DMS53 (cell line): ENCODE measurements around the gene PPP1R16B.
"Not testable (repeated sequence)": the region's sequence is repeated elsewhere in the genome, so short reads cannot be mapped to it uniquely, and the experiment has no call there.

Experiments used
- DNase-seq: peaks from one replicate; lab custom pipeline; 2025; lab: John Stamatoyannopoulos, UW

PPP1R16B gene

DNA sequence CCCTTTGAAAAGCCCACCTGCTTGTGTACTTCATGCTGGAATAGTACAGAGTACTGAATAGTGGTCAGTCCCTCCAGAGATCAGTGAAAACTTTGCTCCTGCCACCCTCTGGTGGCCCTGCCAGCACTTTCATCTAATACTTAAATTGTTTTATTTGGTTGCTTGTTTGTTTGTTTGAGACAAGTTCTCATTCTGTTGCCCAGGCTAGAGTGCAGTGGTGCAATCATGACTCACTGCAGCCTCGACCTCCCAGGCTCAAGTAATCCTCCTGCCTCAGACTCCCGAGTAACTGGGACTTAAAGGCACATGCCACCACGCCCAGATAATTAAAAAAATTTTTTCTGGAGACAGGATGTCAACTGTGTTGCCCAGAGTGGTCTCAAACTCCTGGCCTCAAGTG, 129.8 kb downstream of the PPP1R16B start:
- no peak for DNase-seq

GRCh38 chr20:38935967-38936407, 130.5 kb downstream of the PPP1R16B start:
- DNase-seq, result no peak

DNA sequence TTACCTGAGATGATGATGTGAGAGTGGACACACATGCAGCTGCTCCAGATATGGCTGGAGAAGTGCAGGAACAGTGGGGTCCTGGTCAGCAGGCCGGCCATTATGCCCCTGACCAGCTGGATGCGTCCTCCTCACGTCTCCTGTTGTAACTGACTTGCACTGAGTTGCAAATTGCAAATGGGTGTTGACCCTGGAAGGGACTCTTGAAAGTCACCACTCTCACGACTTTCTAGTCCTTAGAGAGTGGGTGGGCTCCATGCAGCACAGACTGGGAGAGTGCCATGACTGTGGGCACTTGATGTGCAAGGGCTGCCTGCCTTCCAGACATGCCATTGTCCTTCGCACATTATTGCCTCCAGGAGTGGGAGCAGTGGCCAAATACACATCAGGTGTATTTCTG, 131.5 kb downstream of the PPP1R16B start:
- no peak for DNase-seq

DNA sequence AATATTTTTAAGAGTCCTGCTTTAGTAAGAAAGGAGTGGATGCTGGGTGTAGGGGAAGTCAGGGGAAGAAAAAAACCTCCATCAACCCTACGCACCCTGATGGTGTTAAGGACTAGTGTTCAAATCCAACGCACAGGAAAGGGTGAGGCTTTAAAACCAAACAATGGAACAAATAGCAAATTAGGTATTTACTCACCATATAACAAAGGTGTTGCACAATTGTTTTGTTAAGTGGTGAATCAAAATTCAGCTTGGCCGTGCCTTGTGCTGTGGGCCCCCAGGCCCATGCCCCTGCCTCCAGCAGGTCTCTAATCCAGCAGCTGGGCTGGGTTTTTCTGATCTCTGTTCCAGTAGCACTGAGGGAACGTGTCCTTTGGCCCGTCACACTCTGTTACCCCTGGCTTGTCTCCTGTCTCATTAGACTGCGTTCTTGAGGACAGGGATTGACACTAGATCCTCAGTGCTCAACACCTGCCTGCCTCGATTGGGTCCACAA, 132.5 kb downstream of the PPP1R16B start:
- no peak for DNase-seq

DNA sequence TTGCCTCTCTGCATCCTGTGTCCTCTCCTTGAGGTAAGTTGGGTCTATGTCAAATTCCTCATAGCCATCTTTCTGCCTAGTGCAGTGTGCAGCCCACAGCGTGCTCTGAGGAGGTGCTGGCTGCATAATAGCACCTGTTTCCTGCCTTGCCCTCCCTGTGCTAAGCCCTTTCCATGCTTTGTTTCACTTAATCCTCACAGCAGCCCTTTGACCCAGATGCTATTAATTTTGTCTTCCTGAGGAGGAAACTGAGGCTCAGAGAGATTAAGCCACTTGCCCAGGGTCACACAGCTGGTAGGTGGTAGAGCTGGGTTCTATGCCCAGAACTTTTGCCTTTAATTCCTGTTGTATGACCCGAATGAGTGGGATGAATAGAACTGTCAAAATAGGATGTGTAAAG, 134.2 kb downstream of the PPP1R16B start:
- DNase-seq, result no peak

GRCh38 chr20:38940644-38941043, 135.1 kb downstream of the PPP1R16B start:
- DNase-seq, result no peak

DNA sequence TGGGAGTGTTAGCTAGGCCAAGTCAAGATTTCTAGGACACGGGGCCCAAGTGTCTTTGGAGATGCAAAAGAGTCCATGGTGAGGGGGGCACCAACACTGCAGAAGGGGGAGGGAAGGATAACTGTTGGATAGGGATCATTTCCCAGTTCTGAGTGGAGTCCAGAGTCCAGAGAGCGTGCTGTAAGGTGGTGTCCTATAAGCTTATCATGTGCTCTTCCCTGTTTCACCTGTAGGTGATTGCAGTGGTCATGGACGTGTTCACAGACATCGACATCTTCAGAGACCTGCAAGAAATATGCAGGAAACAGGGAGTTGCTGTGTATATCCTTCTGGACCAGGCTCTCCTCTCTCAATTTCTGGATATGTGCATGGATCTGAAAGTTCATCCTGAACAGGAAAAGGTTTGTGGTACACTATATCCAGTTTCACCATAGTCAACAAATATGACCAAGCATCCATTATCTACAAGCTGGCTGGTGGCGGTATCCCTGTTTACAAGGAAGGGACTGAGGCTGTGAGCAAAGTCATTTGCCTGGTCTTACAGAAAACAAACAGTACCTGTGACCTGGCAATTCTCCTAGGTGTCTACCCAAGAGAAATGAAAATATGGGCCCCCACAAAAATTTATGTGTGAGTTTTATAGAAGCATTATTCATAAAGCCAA, 136.4 kb downstream of the PPP1R16B start:
- peak; percentile 21 for DNase-seq

- no peak for DNase-seq
Measured at GRCh38 chr20:38945012-38945411, 139.5 kb downstream of the PPP1R16B start.

DNA sequence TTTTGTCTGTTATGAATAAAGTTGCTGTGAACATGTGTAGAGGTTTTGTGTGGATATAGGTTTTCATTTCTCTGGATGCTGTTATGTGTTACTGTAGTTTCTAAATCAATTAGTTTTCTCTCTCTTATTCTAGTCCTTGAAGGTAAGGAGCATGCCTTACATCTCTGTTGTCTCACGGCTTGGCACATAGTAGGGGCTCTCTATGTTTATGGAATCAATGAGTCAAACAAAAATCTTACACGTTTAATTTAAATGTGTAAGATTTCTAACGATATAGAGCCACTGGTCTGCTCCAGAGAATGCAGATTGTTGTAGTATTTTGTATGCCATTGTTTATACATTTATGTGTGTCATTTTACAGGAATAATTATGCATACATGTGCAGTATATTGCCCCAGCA, 141.3 kb downstream of the PPP1R16B start:
- no peak for DNase-seq

DNA sequence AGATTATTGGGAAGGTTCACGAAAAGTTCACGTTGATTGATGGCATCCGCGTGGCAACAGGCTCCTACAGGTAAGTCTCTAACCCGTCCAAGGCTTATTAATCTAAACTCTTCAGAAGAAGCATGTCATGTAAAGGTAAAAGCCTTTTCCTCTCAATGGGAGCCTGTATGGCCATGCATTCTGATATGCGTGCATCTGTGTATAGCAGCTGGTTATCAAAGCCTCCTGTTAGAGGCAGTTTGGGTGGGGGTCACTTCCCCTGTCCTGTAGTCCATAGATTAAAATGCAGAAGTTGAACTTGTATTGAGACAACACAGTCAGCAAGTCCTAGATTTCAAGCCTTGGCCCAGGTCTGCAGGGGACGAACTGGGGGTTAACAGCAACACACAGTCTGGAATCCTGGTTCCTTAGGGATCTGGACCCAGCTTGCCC, 142.4 kb downstream of the PPP1R16B start:
- no peak for DNase-seq

GRCh38 chr20:38950254-38950653, 144.8 kb downstream of the PPP1R16B start:
- DNase-seq, result no peak

GRCh38 chr20:38951611-38952010, 146.1 kb downstream of the PPP1R16B start:
- DNase-seq, result no peak

- no peak for DNase-seq
Measured at GRCh38 chr20:38952153-38952552, 146.7 kb downstream of the PPP1R16B start.

DNA sequence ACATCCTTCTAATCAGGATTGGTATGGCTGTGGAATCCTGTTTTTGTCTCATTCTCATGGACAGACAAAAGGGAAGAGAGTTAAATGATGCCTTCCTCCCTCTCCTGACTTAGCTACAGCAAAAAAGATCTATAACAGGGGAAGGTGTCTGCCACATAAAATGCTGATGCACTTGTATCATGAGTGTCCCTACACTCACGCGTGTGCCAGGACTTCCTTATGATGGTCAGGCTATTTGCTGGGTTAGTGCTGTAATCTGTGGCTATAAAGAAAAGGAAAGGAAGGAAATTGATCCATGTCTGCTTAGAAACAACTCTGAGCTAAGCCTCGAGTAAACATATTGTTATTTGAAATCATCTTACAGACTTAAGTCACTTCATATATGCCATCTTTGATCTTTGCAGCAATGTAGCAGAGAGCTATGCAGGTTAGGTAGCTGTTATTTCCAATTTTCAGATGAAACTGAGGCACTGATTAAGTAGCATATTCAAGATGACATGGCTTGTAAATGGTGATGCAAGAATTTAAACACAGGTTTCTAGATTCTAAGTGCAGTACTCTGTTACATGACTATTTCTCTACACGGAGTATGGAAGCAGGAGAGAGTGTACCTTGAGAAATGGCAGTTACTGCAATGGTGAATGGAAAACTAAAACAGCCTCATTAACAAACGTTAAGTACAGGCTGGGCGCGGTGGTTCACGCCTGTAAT, 148.3 kb downstream of the PPP1R16B start:
- no peak for DNase-seq

DNA sequence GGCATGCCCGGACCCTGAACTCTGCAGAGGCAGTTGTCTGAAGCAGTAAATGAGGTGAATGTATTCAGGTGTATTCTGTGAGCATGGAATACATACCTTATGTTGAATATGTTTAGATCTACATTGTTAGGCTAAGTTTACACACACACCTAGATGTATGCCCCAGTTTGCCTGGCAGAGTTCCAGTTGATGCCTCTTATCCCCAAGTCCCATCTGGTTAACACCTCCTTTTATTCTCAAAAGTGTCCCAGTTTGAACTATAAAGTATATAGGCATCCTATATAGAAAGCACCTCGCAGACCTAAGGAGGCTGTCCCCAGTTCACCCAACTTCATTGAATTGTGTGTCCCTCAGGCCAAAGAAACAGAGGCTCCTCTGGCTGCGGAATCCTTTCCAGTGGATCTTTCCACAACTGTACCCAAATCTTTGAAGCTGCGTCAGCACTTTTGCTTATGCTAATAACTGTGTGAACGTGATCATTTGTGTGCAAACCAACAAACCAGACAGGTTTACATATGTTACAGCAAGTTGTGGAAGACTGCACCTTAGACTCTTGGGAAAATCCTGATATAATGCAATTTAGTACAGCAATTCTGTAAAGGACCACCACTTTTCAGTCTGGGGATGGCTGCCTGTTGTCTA, 151.9 kb downstream of the PPP1R16B start:
- DNase-seq, result no peak

DNA sequence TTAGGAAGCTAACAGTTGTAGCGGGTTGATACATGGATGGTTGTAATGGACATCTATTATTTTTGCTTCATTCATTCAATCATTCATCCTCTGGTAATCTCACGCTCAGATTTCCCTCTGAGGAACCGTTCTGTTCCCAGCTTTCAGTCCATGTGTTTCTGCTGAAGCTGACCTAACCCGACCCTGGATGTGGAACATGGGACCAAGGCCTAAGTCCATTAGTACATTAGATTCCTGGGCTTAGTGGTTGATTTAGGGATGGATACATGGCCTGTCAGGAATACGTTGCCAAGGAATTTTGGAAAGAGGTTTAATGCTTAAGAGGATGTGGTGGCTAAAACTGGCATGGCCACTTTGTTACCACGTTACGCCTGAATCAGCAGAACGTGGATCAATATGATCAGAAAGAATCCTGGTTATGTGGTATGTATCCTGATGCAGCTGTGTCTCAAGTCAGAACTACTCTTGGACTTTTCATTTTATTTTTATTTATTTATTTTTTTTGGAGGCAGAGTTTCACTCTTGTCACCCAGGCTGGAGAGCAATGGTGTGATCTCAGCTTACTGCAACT, 152.5 kb downstream of the PPP1R16B start:
- DNase-seq, result no peak

DNA sequence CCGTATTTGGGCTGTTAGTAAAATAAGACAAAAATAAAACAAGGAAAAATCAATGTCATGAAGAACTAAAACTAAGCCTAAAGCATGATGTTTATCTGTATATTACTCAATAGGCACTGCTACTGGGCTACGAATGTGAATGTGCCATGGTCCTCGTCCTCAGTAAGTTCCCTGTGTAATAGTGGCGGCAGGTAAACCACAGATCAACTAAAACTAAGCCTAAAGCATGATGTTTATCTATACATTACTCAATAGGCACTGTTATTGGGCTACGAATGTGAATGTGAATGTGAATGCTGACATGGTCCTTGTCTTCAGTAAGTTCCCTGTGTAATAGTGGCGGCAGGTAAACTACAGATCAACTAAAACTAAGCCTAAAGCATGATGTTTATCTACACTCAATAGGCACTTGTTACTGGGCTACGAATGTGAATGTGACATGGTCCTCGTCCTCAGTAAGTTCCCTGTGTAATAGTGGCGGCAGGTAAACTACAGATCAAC, 154.7 kb downstream of the PPP1R16B start:
- DNase-seq, result not testable (repeated sequence)

- DNase-seq, result peak; percentile 62
Measured at GRCh38 chr20:38961530-38962043, 156.1 kb downstream of the PPP1R16B start.

- peak; percentile 98 for DNase-seq
Measured at GRCh38 chr20:38962044-38962927, 156.8 kb downstream of the PPP1R16B start, which contains the start of gene DHX35. Gene DHX35 (plus strand): TSS chr20:38962344. CDS start chr20:38962368, 24 bp downstream.

- peak; percentile 39 for DNase-seq
Measured at GRCh38 chr20:38962928-38963401, 157.5 kb downstream of the PPP1R16B start.

DNA sequence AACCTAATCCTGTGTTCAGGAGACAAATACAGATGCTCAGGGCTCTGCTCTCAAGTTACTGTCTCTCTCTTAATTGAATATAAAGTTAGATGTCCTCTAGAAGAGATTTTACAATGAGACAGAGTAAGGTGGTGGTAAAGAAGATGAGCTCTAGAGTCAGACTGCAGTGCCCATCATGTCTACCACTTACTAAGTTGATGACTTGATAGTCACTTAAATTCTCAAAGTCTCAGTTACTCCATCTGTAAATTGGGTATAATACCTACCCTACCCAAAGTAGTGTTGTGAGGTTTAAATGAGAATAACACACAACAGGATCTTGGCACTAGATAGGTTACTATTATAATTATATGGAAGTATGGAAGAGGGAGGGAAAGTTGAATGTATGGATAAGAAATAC, 158.2 kb downstream of the PPP1R16B start:
- DNase-seq, result no peak
